GM18508 (cell line): ENCODE measurements around the gene PAX6.

Experiments
- ATAC-seq: cut with Tn5 transposase; IDR thresholded peaks from one replicate; pipeline ENCODE4 v1.9.1; 2021; ENCODE audit warnings: moderate number of reproducible peaks; ENCODE audit not compliant: insufficient read depth, unreplicated experiment

The PAX6 gene

DNA sequence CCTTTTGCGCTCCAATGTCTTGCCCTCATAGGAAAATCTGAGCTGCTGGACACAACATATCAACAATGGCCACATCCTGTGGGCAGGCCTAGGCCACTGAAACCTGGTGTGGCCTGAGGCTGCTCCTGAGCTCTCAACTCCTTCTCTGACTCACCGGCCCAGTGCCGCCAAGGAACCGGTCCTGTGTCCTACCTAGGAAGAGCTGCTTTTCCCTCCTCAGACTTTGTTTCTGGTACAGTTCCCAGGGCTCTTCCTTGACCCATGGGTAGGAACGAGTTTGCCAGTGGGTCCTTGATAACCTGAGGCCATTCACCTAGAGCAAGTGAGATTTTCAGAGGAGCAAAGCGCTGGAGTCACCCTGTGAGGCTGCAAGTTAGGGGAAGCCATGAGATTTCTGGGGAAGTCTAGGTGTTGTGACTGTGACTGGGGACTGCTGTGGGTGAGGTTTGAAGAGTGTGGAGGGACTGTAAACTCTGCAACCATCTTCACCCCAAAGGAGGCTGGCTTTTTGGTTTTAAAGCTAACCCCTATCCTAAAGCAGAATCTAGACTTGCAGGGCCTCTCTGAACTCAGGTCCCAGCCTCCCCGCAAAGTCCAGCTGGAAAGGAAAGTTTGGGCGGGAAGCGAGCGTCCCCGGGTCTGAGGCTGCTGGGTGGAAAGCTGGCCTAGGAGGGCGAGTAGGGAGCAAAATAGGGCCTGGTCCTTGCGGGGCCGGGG is 12.0 kb upstream of the PAX6 start:
- no peak for ATAC-seq

DNA sequence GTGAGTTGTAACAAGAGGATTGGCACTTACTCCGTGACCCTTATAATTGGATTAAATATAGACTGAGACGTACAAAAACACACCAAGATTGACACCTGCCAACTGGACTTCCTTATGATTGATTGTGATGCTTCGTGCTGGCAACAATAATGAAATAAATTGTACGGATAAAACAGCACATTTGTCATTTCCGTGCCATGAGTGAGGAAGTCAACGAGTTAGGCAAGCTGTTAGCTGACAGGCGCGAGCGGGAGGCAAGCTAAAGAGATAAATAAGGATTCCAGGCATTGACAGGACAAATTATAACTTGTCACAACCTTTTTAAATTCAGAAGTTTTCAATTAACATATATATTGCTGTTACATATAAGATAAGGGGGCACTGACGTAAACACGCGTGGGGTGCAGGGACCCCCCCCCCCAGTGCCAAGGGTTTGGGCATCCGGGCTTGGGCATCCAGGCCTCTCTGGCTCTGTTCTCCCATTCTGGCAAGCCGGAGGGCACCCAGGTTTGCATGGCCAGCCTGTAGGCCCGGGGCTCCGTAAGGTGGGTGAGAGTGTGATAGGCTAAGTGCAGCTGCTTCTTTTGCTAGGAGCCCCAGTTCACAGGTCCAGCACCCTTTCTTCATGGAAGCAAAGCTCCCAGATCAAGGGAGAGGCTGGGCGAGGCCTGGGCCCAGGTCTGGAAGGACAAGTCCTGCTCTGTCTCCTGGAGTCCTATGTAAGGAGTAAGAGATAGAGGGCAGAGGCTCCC is 11.2 kb upstream of the PAX6 start:
- no peak for ATAC-seq

DNA sequence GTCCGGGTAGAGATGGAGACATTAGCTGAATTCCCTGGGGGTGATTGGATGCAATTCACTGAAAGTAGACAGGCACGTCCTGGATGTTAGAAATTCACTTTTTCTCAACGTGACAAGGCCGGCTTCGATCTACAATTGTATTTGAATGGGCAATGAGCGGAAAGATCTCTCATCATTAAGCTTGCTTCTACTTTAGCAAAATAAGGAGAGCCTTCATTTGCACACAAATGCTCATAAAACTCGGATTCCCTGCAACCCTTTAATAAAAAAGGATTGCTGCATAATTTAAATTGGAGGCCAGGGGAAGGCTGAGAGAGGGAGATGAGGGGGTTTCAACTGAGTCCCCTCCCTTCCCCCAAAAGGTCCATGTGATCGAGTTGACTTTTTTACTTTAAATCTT is 10.6 kb upstream of the PAX6 start:
- no peak for ATAC-seq

DNA sequence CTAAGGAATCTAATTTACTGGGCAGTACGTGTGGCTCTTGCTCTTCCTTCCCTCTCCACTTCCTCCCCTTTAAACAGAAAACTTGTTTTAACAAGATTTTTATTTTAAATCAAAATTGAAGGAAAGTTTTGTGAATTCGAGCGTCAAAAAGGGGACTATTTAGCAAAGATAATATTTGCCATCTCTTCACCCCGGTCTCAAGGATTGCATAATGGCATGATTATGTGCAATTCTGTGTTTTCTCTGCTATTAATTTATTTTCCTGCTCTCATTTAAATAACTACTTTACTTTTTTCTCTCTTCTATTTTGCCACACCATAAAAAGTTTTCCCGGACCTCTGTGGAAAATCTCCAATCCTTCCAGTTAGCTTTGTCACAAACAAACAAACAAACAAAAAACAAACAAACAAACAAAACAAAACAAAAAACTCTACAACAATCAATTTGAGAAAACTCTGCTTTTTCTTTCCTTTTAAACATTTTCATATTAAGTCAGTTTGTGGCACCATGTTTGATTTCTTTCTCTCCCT is 10.2 kb upstream of the PAX6 start:
- no peak for ATAC-seq

DNA sequence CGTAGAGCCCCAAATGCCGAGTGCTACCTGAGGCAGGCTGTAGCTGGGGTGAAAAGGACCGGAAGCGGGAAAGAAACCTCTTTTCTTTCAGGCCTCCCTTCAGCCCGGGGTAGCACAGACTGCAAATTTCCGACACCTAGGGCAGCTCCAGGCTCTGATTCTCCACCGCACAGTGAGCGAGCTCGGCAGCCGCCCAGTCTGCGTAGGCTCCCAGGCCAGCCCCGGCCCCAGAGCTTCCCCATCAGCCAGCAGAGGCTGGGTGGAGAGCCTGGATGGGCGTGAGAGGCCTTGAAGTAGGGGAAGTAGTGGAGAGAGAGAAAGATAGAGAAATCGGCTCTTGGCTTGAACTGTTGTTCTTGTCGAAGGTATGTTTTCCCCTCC is 9.3 kb upstream of the PAX6 start:
- ATAC-seq: no peak

DNA sequence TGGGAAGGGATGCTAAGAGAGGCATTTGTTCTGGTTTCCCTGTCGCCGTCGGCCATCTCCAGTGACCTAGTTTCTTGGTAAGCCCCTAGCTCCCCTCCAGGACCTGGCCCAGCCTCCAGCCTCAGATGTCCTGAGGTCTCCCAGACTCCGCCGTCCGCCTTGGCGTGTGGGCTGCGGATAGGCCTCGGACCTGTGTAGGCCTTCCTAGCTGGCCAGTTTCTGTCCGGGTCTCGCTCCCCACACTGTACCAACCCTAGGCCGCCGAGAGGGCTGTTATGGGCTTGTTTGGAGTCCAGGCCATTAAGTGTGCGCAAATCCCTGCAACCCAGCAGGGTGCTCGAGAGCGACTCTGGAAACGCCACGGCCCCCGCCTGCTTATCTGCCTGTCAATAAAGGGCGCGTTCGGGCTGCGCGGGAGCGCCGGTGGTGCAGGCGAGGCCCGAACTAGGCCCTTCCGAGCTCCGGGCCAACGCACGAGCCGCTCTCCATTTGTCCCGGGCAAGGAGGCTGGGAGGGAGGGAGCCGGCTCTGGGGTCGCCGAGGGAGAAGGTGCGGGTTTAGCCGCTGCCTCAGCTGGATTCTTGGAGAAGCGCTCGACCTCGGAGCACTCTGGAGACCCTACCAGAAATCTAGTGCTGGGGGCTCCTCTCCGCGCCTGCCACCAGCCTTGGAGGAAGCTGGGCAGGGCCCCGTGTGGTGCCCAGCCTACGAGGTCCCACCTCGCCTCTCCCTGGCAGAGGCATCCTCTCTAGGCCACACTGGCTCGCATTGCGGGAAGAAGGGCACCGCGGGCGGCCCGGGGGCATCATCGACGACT is 8.7 kb upstream of the PAX6 start:
- no peak for ATAC-seq

DNA sequence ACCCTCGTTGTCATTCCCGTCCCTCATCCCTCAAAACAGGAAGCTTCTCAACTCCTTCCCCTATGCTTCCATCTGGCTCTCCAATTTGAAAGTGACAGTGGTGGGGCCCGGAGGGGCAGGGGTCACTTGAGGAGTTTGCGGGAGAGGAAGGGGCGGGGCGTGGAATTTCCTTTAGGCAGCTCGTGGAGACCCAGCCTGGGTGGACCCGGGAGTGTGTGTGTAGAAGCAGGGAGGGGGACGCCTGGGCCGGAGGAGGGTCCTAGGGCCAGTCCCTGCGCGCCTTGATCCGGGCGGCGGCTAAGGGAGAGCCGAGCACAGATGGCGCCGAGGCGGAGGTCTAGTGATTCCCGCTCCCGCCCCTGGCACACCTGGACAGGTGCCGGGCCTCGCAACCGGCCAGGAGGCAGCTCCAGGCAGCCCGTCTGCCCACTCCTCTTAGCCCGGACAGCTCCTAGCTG is 7.8 kb upstream of the PAX6 start:
- ATAC-seq: no peak

DNA sequence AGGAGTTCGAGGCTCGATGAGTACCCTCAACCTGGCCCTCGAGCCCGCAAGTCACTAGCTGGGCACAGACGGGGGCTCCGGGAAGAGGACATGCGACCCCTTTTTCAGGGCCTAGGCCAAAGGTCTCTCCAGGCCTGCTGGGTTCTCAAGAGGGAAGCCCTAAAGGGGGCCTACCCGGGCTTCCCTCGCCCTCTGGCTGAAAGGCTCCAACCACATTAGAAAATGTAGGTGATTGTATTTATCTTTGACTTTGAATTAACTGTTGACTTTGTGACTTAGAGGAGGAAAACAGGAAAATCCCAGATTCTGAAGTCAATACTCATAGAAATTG is 7.3 kb upstream of the PAX6 start:
- ATAC-seq: no peak

DNA sequence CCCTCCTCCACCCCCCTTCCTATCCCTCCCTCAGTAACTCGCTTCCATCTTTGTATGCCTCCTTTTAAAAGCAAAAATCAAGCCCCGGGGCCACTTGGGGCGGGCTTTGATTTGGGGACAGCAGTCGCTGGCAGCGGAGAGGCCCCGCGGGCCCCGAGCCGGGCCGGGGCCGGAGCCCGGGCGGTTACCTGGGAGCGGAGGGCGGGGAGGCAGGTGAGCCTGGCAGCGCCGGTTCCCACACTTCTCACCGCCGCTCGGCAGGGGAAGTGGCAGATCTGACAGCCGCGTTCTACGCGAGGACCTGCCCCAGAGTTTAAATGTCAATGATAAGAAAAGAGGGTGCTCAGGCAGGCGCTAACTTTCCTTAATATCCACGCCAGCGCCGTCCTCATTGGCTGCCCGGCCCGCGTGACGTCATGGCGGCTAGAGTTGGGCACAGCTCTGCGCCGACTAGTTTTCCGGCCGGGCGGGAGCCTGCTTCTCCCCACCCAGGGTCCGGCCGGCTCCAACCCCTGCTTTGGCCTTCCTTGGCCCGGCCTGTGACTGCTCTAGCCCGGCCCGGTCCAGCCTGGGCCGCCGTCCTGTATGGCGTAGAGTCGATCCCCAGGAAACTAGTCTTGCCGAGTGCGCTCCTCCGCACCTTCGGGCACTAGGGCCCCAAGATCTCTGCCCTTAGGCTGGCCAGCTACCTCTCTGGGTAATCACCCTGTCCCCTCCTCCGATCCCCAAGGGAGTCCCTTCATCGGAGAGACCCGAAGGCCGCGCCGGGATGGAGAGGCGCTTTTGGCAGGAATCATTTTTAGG is 6.7 kb upstream of the PAX6 start:
- no peak for ATAC-seq

DNA sequence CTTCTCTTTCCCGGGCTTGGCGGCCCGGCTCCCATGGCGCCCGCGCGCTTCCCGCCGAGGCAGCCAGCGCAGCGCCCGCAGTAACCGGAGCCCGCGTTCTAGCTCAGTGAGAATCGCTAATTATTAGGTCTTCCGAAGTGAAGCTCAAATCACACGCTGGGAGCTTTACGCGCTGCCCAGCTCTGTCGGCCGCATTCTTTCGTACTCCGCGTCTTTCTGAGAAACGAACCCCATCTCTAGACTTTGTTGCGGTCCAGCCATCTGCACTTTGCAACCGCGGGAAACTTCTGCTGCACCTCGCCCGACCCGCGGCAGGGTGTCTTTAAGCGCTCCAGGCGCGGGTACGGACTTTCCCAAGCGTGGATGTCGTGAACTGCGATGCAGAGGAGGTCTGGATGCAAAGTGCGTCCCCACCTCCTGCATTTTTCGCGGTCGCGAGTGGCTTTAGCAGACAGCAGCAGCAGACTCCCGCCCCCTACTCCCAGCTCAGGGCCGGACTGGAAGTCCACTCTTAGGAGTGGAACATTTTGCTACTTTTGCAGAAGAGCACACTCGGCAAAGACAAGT is 6.0 kb upstream of the PAX6 start:
- no peak for ATAC-seq

DNA sequence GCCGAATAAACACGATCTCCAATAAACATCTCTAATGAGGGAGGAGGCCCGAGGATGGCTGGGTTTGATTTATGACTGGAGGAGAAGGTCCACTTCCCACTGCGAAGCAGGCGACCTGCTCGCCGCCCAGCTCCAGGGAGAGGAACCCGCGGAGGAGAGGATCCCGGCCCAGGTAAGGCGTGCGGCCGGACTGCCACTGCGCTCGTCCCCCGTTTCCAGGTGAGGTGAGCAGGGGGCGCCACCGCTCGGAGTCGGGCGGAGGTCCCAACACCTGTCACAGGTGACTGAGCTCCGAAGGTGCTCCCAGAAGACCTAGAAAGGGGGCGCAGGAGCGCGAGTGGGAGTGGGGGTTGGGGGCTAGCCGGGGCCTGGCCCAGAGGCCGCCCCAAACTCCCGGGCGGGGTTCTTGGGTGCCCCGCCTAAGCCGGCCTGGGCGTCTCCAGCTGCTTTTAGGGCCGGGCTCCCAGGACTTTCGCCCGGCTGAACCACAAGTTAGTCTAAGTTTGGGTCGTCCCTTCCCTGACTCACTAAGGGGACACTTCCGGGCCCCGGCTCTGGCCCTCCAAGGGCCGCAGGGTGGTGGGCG is 5.4 kb upstream of the PAX6 start:
- ATAC-seq: no peak

DNA sequence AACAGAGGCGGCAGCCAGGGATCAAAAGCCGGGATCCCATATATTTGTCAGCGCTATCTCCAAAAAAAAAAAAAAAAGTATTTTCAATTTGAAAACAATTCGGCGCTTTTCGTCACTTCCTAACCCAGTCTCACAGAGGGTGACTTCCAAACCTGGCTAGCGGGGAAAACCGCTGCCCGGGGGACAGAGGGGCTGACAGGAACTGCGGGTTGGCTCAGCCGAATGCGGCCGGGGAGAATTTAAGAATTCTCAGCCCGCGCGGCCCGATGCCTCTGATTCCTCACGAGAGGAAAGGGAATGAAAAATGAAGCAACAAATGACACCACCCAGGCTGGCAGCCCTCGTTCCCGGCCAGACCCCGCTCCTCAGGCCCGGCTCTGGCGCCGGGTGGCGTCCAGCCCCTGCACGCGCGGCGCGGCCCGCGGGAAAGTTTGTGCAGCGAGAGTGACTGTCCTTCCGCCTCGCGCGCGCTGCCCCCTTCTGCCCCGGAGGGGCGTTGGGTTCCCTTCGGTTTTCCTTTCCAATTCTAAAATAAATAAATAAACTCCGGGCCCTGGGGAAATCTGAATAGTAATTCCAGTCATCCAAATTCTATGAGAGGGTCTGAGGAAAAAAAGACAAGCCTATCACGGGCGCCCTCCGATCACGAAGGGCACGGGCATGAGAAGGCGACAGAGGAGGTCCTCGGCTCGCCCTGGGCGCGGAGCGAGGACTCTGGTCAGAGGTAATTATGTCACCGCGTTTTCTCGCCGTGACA is 4.8 kb upstream of the PAX6 start:
- no peak for ATAC-seq

DNA sequence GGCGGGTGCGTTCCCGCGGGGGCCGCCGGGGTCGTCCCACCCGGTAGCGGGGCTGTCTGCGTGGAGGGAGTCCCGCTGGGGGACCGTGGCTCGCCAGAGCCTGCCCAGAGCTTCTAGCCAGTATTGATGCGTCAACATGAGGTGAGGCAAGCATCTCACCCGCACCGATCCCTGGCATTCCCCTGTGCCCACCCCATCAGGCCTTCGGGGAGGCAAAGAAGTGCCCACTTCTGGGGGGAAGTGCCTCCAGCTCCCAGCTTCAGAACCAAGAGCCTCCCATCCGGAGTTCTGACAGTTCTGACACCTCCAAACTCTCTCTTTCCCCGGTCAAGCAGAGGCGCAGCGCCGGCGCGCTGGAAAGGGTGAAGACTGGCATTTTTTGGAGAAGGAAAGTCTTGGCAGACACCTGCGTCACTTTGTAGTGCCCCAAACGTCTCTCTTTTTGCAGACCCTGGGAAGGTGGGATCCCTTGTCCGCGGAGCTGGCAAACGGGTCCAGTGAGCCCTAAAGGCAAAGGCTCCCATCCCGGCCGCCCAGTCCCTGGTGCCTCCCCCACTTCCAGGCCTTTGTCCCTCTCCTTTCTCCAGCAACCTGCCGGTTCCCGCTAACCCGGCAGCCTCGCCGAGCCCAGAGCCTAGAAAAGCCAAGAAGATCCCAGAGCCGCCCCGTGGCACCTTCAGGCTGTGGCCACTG is 3.2 kb upstream of the PAX6 start:
- no peak for ATAC-seq

DNA sequence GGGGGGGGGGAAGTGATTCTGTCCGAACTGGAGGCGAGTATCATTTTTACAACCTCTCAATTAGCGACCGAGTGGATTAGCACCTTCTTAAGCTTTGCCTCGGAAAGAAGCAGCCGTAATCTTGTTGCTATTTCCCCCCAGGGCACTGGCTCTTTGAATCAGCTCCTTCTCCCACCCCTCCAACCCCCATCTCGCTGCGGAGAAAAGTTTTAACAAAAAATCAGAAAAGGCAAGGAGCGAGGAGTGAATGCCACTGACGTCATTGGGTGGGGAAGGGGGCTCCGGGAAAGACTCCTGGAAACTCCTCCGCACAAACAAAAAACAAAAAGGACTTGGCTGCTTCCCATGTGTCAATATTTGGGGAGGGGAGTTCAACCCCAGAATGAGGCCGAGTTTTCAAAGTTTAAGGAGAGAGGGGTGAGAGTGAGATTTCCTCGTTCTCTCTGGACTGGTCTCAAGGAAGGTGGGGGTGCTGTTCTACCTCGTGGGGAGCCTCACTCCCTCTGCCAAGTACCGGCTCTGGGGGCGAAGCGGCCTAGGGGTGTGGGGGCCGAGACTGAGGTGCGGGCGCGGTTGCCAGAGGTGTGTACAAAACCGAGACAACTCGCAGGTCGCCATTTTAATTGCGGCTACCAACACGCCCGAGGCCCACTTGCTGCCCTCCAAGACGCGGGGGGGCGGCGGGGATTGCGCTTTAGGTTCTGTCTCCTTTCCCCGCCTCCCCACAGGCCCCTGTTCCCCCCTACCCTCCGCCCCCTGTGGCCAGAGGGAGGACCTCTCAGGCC is 2.5 kb upstream of the PAX6 start:
- ATAC-seq: no peak

DNA sequence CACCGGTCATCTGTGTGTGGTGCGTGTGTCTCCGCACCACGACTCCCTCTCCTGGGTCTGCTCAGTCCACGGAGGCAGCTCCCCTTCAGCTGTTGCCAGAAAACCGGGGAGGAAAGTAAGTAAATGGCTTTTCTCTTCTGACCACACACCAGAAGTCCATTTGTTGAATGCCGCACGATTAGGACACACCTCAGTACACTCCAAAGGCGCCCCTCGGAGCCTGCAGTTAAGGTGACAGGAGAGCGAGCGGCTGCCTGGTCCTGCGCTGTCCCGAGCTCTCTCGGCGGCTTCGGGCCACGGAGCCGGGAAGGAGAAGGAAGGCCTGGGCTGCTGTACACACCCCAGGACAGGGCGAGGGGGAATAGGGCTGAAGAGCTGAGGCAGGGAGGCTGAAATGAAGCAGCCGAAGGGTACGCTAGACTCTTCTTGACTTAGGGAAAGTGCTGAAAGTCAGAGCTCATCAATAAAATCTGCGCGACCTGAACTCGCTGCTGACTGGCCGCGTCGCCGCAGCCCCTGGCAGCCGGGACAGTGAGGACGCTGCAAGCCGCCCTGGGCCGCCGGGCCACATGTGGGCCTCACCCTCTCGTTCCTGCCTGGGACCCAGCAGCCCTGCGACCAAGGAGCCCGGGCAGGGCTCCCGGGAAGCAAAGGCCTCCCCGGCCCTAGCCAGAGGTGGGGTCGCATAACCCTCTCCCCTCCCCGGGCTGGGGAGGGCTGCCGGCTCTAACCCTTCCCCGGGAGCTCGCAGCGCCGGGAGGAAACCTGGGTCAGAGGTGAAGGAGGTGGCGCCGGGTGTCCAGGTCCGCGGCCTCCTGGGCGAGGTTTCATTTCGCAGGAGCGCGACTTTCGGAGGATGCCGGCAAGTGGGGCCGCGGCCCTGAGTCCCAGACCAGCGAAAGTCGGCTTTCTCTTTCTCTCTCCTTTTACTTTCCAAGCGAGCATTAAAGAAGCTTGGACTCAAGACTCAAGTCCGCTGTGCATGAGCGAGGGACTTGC is 1.6 kb upstream of the PAX6 start:
- ATAC-seq: no peak
